Stimulated activated CD8-positive, alpha-beta memory T cell treated with anti-CD3 and anti-CD28 coated beads, Interleukin-15, amount 100 ng/mL, for 48 hours (primary cell): Measurements from ENCODE around the gene FYN.

ENCODE experiments used
- DNase-seq, 2 donors: peaks; one replicate each; pipeline ENCODE4 v3.0.0-alpha.2; 2020; ENCODE audit warnings: low read depth in 2 of 2

FYN gene

DNA sequence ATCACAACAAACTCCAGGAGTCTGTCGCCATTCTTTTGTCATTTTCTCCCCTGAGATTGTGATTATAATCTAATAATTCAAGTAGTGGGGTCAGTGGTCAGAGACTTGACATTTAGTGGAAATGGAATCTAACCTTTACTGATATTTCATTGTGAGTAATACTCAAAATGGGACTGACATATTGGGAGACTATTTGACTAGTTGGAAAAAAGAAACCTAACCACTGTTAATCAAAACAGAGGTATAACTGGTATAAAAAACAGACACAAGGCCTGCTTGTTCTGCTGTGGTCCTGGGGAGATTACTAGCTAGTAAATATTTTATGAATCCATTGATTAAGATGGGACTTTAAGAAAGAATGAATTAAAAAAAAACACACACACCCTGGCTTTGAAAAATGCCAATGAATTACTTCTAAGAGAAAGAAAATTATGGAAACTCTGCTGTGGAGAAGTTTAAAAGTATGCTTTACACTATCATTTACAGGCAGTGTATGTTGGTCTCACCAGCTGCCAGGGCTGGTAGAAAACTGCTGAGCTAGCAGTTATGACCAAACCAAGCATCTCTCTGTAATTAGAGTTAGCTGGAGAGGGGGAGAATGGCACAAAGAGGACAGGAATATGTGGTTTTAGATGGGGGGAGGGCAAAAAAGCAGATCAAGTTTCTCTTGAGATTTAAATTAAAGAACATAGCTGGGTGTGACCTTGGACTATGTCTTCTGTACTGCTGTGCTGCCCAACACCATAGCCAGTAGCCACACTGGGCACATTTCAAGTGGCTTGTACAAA, 103.7 kb downstream of the FYN start:
- DNase-seq, result no peak

DNA sequence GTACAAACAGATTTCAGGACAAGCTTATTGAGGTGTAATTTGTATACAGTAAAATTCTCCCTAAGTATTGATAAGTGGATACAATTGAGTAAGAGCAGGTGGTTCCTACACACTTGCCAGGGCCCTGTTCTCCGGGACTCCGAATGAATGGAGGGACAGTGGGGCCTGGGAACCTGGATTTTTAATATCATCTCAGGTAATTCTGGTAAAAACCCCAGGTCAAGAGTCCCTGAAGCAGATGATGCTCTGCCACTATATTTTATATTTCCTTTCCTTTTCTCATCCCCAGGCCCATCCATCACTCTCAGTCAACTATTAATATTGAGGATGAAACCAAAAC, 104.9 kb downstream of the FYN start:
- DNase-seq, result no peak

DNA sequence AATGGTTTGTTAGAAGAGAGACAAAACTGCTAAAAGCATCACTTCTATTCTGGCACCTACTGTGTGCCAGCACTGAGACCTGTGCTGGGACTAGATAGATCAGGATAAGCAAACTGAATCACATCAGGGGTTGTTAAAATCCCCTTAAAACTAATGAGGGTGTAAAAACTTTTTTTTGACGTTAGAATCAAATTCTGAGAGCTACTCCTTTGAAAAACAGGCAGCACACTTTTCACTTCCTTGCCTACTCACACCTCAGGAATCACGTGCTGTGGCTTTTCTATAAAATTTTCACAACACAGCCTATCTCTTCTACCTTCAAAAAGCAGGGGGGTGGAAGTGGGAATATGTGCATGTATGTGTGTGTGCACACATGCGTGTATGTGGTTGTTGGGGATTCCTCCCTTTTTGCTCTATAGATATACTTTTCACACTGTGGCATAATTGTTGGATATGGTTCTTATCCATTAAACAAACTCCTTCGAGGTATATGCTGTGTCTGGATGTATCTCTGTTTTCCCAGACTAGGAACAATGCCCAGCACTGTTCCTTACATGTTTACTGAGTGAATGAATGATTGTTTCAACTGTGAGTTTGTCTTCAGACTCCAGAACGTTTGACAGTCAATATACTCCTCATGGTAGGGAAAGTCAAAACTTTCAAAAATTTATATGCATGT, 105.4 kb downstream of the FYN start:
- DNase-seq, result no peak

DNA sequence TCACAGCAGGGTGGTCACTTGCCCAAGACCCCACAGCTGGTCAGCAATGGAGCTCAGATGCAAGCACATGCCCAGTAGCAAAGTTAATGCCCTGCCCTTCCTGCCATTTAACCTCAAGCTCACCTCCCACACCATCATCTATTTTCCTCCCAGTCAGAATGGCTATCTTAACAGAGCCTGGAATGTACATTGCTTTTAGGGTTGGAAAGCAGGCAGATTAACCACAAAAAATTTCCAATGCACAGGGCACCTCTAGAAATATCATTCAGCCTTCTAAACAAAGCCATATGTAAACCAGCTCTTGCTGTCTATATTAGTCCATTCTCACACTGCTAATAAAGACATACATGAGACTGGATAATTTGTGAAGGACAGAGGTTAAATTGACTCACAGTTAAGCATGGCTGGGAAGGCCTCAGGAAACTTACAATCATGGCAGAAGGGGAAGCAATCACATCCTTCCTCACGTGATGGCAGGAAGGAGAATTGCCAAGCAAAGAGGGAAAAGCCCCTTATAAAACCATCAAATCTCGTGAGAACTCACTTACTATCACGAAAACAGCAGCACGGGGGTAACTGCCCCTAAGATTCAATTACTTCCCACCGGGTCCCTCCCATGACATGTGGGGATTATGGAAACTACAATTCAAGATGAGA, 106.9 kb downstream of the FYN start:
- DNase-seq, result no peak

GRCh38 chr6:111765763-111766162, 107.5 kb downstream of the FYN start:
- no peak for DNase-seq

GRCh38 chr6:111764238-111765175, 108.7 kb downstream of the FYN start:
- peak; percentile 53 to 67 for DNase-seq

DNA sequence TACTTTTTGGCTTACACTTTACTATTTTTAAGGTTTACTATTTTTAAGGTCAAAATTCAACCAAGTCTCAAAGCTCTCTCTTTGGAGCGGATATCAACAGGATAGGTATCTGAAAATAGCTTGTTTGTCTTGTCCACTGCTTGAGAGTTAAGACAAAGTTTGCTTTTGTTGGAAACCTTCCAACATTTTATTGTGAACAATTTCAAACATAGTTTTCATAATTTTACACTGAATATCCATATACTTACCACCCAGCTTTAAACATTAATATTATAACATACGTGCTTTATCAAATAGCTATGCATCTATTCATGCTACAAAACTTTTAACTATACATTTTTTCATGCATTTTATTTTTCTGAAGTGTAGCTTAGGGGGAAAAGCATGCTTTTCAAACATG, 109.9 kb downstream of the FYN start:
- no peak for DNase-seq

DNA sequence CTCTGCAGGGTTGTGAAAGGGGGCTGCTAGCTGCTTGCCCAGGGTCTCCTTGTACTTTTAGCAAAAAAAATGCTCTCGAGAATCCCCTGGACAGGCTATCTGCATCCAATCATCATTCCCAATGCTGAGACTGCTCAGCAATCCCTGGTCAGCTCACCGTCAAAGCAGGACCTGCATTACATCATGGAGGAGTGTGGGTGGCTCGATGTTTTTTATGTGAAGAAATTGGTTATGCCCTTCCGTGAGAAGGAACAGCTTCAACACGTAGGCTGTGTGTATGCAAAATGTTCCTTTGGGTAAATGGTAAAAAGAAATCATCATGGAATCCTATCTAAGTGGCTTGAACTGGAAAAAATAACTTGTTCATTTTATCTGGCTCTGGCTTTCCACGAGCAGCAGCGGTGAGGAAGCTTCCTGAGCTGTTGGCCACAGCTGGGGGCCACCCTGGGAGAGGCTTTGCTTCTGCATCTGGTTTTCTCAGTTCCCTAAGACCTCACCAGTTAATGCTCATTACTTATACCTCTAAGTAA, 111.4 kb downstream of the FYN start:
- peak in 1 of 2 donors; percentile 50 for DNase-seq

GRCh38 chr6:111761212-111761611, 112.0 kb downstream of the FYN start:
- no peak for DNase-seq

DNA sequence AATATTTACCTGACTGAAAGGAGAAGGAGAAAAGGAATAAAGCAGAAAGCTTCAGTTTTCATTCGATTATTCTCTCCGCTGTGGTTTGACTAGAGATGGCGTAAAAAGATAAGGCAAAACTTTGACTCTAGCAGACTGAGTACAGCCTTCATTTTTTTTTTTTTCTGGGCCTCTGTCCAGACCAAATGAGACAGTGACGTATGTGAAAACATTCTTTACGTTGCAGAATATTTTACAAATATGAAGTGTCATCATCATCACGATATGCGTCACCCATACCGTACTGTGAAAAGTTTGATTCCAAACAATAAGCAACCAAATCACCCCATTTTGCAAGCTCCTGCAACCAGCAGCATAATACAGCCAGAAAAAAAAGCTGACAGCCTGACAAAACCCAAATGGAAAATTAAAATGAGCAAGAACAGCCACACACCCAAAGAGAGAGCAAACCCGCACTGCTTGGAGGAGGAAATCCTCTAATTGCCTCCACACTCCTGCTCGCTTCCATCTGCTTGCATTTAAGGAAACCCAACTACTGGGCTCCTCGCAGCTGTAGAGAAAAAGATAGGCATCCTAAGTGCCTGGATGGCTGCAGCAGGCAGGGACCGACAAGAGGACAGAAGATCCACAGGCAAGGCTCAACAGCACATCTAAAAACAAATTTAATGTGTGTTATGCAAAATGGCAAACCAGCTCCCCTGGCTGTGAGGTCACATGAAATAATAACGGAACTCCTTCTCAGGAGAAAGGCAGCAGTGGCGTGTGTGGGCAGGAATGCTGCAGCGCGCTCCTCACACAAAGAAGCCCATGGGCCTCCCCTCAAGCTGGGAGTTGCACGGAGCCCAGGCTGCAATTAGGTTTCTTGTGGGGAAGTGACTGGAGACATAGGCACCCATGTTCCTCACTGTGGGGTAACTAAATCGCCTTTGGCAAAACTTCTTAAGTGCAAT, 113.1 kb downstream of the FYN start:
- no peak for DNase-seq

DNA sequence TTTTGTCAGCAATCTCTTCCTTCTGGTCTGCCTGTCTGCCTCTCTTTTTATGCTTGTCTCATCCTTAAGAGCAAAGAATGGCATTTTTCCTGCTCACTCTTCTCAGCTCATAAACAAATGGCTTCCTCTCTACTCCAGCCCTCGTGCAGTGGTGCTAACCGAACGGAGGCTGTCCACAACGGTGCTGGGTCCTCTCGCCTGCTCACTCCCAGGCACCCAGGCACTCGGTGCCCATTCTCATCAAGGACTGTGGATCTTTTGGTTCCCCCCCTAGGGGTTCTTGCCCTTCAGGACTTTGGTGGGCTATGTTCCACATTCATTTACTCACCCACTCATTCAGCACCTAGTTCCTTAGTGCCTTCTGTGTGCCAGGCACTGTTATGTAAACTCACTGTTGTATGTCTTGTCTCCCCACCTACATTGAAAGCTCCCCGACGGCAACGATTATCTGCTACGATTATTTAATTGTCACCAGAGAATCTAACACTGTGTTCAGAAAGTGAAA, 113.9 kb downstream of the FYN start:
- no peak for DNase-seq

DNA sequence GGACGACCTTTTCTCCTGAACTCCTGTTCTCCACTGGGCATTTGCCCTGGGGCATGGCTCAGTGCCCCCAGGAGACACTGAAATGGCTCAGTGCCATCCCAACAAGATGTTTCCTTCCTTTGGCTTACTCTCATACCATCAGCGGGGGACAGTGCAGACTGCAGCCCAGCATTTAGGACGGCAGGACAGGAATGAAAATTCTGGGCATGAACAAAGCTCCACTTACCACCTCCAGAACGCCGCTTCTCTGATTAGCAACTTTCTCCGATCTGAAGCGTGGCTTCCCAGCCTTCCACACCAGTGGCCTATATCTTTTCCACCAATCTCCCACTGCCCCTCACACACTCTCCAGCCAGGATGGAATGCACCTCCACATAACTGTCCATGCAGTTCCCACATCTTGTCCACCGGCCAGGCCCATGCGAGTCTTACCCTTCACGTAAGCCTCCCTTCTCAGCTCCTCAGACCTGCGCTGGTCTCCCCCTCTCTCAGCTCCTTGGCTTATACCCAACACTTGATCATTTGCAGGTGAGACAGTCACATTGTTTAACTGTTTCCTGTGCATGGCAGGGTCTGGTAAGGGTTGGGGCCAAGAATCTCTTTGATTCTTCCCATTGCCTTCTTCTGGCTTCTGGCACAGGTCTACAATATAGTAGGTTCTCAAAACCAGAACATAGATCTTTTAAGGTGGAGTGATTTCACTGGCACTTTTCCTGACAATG, 114.5 kb downstream of the FYN start:
- DNase-seq, result no peak

- DNase-seq, result no peak
These were observed 115.9 kb downstream of the FYN start for GRCh38 chr6:111757342-111757741.

GRCh38 chr6:111754423-111754822, 118.8 kb downstream of the FYN start:
- DNase-seq, result no peak

DNA sequence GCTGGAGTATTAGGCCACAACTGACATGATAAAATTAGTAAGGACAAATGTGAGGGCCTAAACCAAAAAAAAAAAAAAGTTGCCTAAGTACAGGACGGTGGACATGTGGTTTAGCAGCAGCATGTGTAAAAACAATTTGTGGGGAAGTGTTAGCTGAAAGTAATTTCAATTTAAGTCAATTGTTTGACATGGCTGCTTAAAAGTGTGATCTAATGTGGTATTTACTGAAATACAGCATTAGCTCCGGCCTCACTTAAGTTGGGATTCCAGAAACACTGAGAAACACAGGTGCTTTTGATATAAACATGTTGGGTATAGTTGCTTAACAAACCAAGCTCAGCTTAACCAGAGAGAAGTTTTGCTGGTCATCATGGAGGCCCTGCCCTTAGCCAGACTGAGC, 119.7 kb downstream of the FYN start:
- DNase-seq, result no peak

GRCh38 chr6:111752476-111752875, 120.8 kb downstream of the FYN start:
- no peak for DNase-seq

- no peak for DNase-seq
These were observed 122.2 kb downstream of the FYN start for GRCh38 chr6:111750753-111751673.

- DNase-seq, result no peak
These were observed 123.1 kb downstream of the FYN start for GRCh38 chr6:111750153-111750552.
